T-helper 2 cell (primary cell): ENCODE data around the gene LYPD6B.
A peak's percentile ranks its signal among the peaks of the same experiment; 100 is the strongest.

Experiments used
- DNase-seq, 5 experiments: peaks; one replicate each; pipeline versions ENCODE4 v3.0.0 to v3.0.0-alpha.2; 2012 to 2022

Gene LYPD6B

DNA sequence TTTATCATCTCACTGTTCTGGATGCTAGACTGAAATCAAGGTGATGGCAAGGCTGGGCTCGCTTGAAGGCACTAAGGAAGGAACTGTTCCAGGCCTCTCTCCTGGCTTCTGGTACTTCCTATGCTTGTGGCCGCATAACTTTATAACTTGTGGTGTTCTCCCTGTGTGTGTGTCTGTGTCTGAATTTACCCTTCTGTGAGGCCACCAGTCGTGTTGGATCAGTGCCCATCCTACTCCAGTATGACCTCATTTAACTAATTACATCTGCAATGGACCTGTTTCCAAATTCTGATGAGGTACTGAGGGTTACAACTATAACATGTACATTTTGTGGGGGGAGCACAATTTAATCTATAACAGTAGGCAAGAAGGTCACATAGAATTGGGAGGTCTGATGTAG is 41.6 kb downstream of the LYPD6B start:
- no peak for DNase-seq

DNA sequence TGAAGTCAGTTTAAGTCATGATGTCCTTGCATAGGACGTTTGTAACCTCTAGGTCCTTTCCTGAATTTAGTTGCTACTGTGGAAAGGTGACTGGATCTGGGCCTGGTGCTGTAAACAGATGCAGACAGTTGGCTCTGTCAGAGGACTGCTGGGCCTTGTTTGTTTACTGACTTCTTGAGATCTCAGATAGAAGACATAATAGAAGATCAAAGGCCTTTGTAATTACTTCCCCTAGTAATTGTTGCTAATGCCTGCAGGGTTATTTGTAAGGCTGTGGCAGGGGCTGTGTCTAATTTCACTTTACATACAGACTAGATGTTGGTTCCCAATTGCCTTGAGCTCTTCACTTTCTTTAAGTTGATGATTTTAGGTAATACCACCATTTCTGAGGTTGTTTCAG is 42.5 kb downstream of the LYPD6B start:
- DNase-seq: no peak

DNA sequence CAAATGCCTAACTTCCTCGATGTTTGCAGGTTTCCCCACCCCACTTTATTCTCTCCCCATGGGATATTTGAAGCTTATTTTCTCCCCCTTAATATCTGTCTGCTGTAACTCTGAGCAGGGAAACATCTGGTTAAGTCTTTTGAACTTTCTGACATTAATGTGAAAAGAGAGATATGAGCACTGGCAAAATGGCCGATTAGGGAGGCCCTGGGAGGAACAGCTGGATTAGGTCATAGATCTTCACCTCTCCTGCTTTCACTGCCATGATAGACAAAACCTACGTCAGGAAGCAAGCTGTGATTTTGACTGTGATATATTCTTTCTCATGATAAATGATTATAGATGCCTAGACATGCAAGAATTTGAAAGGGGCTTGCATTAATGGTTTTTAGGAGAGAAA is 43.6 kb downstream of the LYPD6B start:
- DNase-seq: no peak

DNA sequence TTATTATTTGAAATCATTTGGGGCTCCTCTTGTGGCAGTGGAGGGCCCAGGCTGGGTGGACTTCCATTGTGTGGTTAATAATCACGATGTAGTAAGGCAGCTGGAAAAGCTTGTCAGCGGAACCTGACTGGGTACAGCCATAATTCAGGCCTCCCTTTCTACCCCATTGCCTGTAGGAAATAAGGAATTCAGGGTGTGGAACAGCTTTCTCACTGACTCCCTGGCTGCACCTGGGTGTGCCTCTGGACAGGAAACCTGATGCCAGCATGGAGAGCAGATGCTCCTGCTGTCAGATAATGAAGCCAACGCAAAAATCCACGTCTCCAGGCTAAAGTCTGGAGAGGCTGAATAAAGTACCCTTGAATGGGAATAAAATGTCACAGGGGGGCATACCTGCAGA is 44.2 kb downstream of the LYPD6B start:
- DNase-seq: no peak

DNA sequence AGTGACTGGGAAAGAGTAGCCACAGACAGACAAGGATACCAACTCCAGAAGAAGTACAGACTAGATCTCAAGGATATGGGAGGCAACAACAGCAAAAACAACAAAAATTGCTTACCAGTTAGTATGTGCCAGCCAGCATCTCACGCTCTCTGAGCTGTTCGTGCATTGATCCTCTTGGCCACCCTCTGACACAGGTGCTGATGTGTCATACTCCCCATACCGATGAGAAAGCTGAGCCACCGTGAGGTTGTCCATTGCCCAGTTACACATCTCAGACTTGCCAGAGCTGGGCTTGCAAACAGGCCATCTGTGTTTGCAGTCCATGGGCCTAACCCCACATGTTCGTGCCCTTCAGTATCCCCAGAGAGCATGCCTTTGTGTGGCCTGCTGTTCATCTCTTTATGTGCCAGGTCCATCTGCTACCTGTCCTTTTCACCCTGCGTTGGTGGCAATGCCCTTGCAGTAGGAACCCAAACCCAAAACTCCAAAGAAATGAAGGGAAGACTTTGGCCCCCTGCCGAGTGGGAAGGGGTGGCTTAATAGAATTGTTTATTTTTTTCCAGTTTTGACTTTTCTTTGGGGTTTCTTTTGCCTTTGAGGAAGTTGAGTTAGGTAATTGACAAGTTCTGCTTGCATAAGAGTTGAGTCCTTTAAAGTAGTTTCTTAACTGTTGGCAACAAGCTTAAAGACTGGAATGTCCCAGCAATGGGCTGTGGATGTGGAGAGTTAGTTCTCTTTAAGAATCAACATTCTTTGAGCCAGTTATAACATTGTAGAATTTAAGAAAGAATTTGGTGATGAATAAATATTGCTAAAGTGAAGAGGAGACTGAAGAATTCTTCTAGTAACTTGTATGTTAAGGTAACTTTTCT is 46.7 kb downstream of the LYPD6B start:
- DNase-seq: no peak

DNA sequence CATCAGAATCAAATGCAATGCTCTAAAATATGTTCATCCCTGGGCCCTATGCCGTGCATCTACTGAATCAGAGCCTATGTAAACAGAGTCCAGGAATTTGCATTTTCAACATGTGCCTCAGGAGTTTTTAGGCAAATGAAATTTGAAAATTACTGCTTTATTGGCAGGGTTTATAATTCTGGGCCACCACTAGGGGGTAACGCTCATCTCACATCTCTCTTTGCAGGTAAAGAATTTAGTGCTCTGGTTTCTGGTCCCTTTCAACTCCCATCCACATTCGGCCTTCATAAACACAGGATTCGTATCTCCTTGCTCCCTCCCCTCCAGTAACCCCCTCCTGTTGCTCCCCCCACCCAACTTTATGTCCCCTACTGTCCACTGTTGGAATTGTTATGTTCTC is 49.3 kb downstream of the LYPD6B start:
- DNase-seq: peak in 1 of 5 experiments; percentile 27

DNA sequence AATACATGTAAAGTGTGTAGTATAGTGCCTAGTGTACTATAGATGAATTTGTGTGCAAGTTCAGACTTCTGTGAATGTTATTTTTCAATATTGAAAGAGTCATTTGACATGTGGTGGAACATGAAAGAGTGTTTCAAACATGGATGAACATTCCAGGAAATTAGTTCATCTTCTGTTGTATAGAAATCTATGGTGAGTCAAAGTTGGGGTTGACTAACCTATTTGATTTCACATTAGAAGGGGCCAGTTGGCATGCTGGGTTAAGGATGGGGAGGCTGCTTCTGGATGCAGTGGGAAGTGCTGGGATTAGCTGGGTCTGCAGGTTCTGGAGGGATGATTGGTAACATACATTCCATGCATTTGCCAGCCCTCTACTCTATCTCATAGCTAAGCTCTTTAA is 50.6 kb downstream of the LYPD6B start:
- no peak for DNase-seq

DNA sequence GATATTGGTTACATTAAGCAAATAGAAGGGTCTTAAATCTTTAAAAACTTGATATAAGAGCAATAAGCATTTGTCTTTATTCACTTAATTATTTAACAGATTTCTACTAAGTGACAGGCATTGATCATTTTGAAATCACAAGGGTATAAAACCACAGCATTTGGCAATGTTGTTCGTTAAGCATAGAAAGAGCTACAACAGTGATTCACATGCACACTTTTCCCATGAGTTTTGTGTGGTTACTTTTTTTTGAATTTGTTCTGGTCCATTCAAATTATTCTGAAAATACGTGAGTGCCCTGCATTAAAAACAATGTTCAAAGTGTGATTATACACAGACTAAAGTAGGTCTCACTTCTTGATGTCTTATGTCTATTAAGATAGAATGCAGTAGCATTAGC is 52.2 kb downstream of the LYPD6B start:
- DNase-seq: no peak

DNA sequence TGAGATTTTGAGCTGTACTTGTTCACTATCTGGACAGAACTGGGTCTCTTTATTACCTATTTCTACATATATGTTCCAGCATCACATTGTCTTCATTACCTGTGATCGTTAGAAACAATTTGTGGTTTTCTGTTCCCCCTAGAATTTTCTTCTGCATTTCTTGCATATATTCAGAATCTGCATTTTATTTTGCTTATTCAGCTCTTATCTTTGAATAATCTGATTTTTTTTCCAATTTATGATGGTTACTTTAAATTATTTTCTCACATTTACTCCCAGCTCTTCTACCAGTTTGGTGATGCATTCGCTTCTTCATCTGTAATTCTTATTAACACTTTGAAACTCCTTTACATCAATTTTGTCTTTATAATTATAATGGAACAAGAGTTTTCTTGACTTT is 55.1 kb downstream of the LYPD6B start:
- no peak for DNase-seq

DNA sequence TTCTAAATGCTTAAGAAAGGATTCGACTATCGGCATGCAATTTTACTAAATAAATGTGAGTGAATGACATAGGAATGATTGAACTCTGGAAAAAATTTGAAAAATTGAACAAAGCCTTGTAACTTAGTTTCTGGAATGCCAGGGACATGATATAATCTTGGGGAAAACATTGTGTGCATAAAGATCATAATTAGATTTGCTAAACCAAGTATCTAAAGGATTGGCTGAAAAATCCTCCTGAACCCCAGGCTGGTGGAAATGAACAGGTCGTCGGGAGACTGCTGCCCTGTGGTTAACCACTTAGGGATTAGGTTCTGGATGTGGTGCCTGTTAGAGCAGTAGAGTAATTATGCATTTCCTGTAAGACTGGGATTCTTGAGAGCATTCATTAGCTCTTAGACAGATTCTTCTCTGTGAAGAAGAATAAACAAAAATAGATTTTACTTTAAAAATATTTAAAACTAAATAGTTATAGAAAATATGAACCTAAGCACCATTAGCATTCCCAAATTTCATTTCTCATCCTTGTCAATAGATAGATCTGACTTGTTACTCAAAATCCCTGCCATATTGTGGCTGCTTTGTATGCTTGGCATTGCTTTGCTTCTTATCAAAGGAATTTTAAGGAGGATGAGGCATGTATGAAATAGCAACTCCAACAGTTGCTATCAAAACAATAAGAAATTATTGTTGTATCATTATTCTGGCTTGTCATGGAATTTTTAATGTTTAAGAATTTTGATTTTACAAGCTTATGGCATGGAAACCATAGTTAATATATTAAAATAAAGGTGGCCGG is 55.9 kb downstream of the LYPD6B start:
- no peak for DNase-seq

DNA sequence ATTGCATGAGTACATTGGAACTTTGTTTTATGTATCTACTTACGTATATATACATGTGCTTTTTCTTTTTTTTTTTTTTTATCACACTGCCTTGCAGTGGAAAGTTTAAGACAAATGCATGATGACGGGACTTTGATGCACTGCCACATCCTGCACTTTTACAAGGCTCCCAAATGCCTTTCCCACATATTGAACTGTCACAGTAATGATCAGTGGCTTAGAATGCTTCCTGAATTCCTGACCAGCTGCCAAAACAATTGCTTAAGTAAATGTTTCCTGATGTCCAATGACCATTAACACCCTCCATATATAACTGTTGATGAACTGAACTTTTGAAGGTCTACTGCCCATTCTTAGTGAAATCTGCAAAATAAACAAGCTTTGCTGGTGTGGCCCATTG is 60.2 kb downstream of the LYPD6B start:
- DNase-seq: no peak

DNA sequence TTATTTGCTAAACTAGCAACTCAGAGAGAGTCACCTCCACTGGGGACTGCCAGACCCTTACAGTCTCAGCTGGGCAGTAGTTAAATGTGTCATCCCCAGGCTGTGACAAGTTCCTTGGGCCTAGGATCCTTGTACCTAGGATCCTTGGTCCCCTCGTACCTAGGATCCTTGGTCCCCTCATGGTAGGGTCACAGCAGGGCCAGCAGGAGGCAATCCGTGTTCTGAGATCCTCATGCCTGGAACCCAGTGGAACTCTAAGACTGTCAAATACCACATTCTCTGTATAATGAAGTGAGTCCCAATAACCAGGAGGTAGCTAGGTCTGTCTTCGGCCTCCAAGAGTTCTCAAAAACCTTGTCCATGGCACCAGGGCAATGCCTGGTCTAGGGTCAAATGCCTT is 60.8 kb downstream of the LYPD6B start:
- DNase-seq: no peak

DNA sequence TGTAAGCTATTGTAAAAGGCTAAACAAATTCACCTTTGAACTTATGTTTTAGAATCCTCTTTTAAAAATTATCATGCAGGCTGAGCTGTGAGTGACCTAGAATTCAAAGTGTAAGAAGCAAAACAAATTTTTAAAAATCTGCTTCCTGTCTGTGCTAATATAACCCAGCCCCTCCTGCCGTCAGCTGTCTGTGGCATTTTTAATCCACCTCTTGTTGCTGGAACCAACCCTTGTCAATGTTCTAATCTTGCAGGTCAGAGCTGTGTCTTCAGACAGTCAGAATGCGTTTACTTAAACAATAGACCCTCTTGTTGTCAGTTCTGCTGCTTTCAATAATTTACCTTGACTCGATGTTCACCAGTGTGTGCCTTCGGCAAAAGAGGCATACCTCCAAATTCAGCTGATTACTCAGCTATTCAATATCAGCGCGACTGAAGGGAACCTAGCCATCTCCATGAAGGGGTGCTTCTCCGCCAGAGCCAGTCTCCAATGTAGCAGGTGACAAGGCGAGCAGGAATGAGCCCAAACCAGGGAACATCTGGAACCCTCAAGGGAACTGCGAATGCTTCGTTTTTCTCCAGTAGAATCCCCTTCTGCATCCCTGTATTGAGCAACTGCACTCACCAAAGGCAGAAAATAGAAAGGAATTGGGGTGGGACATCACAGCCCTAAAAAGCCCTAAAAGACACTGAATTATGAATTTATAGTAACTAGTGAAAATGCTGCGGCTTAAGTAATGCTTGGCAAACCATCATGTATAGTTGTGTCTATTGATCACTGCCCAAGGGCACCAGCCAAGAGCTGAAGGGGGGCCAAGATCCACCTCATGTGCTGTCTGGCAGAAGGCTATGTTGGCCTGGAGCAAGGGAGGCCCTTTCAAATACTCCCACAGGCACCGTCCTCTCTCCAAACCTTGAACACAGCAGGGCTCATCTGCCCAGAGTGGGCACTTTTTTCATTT is 62.5 kb downstream of the LYPD6B start:
- no peak for DNase-seq

DNA sequence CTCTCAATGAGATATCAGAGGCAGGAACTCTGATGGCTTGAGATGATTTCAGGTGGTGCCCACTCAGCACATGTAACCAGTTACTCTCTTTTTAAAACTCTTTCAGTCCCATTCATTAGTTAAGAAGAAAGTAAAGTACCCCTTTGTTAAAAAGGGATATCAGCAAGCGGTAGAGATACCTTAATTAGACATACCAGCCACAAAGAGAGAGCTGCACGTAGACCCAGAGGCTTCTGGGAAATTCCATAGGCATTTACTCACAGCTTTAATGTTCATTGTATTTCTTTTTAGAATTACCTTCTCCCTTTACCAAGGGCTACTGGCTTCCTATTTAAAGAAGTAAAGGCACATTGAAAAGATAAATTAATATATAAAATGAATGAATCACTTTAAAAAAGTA is 63.3 kb downstream of the LYPD6B start:
- no peak for DNase-seq

DNA sequence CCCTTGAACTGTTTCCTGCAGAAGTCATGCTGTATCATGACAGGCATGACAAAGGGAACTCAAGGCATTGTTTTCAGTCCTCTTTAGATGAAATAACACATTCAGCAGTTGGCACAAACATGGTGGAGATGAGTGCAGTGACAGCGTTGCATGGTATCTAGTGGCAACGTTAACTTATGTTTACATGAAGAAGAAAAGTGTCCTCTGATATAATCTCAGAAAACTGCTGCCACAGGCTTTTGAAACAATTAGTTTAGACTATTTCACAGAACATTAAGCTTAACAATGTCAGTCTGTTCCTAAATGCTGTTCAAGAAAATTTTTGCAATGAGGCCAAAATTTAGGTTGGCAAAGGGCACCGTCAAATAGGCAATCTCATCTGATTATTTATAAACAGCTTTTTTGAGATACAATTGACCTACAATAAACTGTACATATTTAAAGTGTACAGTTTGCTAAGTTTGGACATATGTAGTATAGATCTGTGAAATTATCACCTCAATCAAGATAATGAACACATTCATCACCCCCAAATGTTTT is 64.7 kb downstream of the LYPD6B start:
- no peak for DNase-seq

DNA sequence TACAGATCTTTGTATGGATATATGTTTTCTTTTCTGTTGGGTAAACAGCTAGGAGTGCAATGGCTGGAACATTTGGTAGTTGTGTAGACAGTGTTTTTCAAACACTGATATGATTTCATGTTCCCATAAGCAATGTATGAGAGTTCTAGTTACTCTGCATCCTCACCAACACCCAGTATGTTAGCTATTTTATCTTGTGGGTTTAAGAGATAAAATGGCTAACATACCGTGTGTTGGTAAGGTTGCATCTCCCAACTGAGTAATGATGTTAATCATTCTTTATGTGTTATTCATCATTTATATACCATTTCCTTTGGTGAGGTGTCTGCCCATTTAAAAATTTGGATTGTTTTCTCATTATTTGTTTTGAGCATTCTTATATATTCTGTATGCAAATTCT is 65.7 kb downstream of the LYPD6B start:
- no peak for DNase-seq

DNA sequence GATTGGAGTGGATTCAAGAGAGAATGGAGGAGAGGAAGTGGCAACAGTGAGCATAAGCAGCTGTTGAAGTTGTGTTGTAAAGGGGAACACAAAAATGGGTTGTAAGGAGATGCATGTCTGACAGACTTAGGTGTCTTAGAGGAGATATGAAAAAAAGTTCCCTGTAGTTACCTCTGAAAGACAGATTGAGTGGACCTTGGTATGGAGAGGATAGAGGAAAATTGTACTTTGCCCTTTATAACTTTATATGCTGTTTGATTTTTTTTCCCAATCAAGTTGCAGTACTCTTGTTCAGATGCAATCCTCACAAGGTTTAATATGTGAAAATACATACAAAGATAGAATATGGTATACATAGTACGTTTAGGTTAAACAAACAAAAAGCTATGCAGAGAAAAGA is 73.6 kb downstream of the LYPD6B start:
- DNase-seq: no peak

DNA sequence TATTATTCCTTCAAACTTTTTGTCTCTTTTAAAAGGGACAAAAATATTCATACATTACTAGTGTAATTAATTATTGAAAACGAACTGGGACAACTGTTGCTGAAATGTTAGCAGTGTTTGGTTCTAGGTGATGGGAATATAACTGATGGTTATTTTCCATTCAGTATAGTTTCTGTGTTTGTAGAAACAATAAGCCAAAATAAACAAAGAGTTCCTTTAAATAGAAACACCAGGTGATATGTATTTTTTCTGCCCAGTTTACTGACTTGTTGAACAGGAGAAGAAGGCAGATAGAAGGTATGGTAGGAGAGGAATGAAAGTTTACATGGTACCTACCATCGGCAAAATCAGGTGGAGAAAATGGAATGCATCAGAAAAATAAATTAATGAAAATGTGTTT is 74.2 kb downstream of the LYPD6B start:
- no peak for DNase-seq

DNA sequence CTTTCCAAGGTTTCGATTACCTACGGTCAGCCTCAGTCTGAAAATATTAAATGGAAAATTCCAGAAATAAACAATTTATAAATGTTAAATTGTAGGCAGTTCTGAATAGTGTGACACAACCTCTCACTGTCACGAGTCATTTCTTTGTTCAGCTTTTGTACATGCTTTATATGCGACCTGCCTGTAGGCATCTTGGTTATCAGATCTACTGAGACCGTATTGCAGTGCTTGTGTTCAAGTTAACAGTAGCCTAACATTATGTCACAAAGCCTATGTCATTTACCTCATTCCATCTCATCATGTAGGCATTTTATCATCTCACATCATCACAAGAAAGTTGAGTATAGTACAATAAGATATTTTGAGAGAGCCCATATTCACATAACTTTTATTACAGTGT is 77.3 kb downstream of the LYPD6B start:
- DNase-seq: no peak

DNA sequence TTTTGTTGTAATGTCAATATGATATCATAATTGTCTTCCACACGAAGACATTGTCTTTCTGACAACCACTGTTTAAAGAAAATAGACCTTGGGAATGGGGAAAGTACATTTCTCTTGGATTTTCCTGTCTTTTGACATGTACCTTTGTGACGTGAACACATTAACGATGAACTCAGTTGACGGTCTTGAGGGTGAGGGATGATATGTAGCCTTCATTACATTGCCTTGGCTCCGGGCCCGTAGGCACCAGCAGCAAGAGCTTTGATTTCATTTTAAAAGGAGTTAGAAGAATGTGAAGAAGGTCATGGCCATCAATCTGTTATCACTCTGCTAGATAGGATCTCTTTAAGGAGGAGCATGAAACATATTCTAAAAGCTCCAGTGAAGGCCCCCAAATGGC is 80.9 kb downstream of the LYPD6B start:
- no peak for DNase-seq

DNA sequence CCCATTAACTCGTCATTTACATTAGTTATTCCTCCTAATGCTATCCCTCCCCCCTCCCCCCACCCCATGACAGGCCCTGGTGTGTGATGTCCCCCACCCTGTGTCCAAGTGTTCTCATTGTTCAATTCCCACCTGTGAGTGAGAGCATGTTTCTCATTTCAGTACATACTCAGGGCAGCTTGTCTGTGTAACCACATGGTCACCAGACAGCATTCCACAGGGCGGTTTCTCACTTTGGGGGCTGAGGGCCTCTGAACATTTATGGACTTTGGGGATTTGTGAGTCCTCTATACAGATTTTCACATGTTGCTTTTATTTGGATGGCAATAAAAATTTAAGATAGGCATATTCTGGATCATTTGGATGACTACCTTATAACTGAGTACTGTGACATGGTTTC is 84.0 kb downstream of the LYPD6B start:
- DNase-seq: no peak

DNA sequence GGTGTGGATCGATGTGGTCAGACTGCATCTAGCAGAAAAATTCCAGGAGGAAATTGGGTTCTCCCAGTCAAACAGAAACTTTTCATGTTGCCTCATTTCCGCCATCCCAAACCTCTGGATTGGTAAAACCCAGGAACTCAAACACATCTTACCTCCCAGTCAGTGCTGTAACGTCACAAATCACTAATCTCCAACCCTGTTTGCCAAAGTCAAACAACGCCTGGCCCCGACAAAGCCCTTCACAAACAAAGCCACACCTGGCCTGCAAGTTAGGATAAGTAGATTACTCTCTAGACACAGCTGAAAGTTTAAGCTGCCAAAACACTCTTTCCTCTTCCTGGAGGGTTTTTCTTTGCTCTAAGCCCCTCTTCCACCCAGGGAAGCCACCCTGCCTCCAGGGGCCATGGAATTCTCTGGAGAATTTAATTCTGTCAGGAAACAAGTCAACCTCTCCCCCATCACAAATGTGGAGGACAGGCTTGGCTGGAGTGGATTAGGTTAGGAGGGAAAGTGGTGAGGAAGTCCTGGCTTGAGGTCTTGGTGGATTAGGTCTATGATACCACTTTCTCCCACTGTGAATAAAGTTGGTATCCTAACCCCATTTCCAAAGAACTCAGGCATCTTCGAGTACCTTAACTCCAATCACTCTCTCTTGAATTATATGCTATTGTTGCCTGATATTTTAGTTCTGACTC is 86.7 kb downstream of the LYPD6B start:
- no peak for DNase-seq
